ENCODE results near the gene HOMER2. TPM values are rescaled to one million over a fixed set of nuclear protein-coding genes. Genes with fewer than 3 reads are reported as not detected.
A peak's percentile ranks its signal among the peaks of the same experiment; 100 is the strongest.

The HOMER2 gene
- total and polyA plus RNA-seq, 9 of the 15 experiments (the other 6 are each of a cell fraction or from before 2014, with no cell fraction given) = 0.13 to 0.47 (median 0.29) TPM; not detected in 1

DNA sequence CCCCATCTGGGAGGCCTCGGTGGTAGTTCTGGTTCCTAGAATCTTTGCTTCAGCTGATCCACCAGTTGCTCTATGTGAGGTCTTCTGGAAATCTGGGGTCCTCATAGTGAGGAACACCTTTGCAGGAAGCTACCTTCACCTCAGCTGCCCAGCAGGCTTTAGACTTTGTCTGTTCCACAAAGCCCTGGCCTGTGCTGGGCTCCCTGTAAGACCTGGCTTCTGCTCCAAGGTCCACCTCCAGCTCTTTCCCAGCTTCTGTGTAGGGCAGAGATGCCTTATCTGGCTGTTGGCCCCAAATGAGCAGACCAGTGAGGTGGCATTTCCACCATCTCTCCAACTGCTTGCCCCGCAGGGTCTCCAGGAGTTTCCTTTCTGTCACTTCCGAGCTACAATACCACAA lies 8.2 kb upstream of the HOMER2 start:
- POLR2A ChIA-PET = interaction anchor here (0.6 to 1.1 kb wide), 2 partner anchors 9 to 46 kb away, joined by 3 to 5 read pairs; no protein-coding TSS in a partner anchor
- peak; percentile 22; the same call in 1 of the 3 replicates for ATAC-seq

DNA sequence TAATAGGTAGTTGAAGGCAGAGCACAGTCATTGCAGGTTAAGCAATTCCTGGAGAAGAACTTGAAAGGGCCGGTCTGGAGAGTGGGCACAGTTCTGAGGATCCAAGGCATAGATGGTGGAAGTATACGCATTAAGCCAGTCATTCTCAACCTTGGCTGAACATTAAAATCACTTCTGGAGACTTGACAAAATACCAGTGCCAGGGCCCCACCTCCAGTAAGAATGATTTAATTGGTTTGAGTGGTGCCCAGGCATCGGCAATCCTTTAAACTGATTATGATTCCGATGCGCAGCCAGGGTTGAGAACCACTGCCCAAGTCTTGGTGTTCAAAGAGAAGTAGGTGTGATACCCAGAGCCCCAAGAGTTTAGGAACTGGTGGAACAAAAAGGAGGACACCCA lies 6.9 kb upstream of the HOMER2 start:
- no peak for DNase-seq (ENCODE audit: extremely low read depth in 1 of 4, low spot score in 3 of 4)
- H3K27ac ChIP-seq (ENCODE audit: extremely low read depth, low read depth, low read length) = no peak overlapping the region
- intact Hi-C loops (cut with micrococcal nuclease) = no loop called here
- no peaks in the 10 kb centered on the region for H3K9me3 ChIP-seq (replicated peaks; ENCODE audit: control insufficient read depth, insufficient read depth, low read depth, low read length)
- H4K20me1 ChIP-seq (replicated peaks; ENCODE audit: control insufficient read depth, insufficient read depth, low read length) = no peaks in the 10 kb centered on the region; the same call in 1 of the 2 replicates
- H3K4me3 ChIP-seq = no peak overlapping the region
- POLR2A ChIA-PET = no interaction called here
- 9% methylated on average over 5 of the region's 5 CpGs for WGBS (ENCODE audit: insufficient coverage, low coverage, missing lambda C conversion rate)
- CTCF ChIA-PET (ENCODE audit: low intra/inter-chr PET ratio) = no interaction called here
- H3K9ac ChIP-seq (ENCODE audit: insufficient read depth in 1 of 2, low read depth in 2 of 2, low read length in 2 of 2) = no peak overlapping the region
- in situ Hi-C loops (cut with MboI) = no loop called here
- no peaks in the 10 kb centered on the region for H3K9me1 ChIP-seq (ENCODE audit: control insufficient read depth, insufficient read depth, low read length)
- H3K79me2 ChIP-seq (ENCODE audit: control insufficient read depth, insufficient read depth, low read length) = no peaks in the 10 kb centered on the region
- no peak overlapping the region for H3K4me2 ChIP-seq (ENCODE audit: insufficient read depth, low read length)
- no peak overlapping the region for H2AFZ ChIP-seq (ENCODE audit: low read depth, low read length)
- ATAC-seq = no peak
- FAIRE-seq = no peak
- H3K36me3 ChIP-seq (ENCODE audit: control insufficient read depth, insufficient read depth, low read length) = no peaks in the 10 kb centered on the region
- TF ChIP-seq DNMT1 (IDR thresholded peaks at IDR 0.05) = no peak
- no peak for TF ChIP-seq KHSRP (IDR thresholded peaks at IDR 0.05)
- no peak for TF ChIP-seq SMARCA4 (IDR thresholded peaks at IDR 0.05)
- TF ChIP-seq FOXA3 (CRISPR knock-in tag; conservative IDR thresholded peaks at IDR 0.05 in 1 of 2, IDR thresholded peaks at IDR 0.05 in 1 of 2) = no peak
- TF ChIP-seq RCOR1 (IDR thresholded peaks at IDR 0.05; ENCODE audit: borderline replicate concordance in 1 of 2, low read depth in 2 of 2, low read length in 2 of 2) = no peak
- TF ChIP-seq U2AF2 (optimal IDR thresholded peaks at IDR 0.05; ENCODE audit: low read depth, low read length) = no peak
- H3K4me1 ChIP-seq (replicated peaks in 1 of 2; ENCODE audit: control insufficient read depth in 2 of 2, insufficient read depth in 2 of 2, low read length in 2 of 2) = no peaks in the 10 kb centered on the region
- no TSS peak for BruUV-seq (replicated peaks)
- peaks cover 31 to 55% of the 10 kb centered on the region in 2 experiments for H3K27me3 ChIP-seq (ENCODE audit: control insufficient read depth in 2 of 2, insufficient read depth in 2 of 2, low read length in 2 of 2)

More for the DNA sequence above, 8.2 kb upstream of the HOMER2 start:
- CTCF ChIA-PET (ENCODE audit: low intra/inter-chr PET ratio) = no interaction called here
- intact Hi-C loops (cut with micrococcal nuclease) = no loop called here
- no peak overlapping the region for H3K4me2 ChIP-seq (ENCODE audit: insufficient read depth, low read length)
- no peaks in the 10 kb centered on the region for H3K79me2 ChIP-seq (ENCODE audit: control insufficient read depth, insufficient read depth, low read length)
- H3K4me1 ChIP-seq (replicated peaks in 1 of 2; ENCODE audit: control insufficient read depth in 2 of 2, insufficient read depth in 2 of 2, low read length in 2 of 2) = no peaks in the 10 kb centered on the region
- H3K9me3 ChIP-seq (replicated peaks; ENCODE audit: control insufficient read depth, insufficient read depth, low read depth, low read length) = no peaks in the 10 kb centered on the region
- H3K9me1 ChIP-seq (ENCODE audit: control insufficient read depth, insufficient read depth, low read length) = no peaks in the 10 kb centered on the region
- no peak for TF ChIP-seq LARP7 (IDR thresholded peaks at IDR 0.05)
- TF ChIP-seq ZNF217 (CRISPR knock-in tag; IDR thresholded peaks at IDR 0.05) = no peak
- TF ChIP-seq DPF2 (IDR thresholded peaks at IDR 0.05) = no peak
- TF ChIP-seq, protein P1, sequence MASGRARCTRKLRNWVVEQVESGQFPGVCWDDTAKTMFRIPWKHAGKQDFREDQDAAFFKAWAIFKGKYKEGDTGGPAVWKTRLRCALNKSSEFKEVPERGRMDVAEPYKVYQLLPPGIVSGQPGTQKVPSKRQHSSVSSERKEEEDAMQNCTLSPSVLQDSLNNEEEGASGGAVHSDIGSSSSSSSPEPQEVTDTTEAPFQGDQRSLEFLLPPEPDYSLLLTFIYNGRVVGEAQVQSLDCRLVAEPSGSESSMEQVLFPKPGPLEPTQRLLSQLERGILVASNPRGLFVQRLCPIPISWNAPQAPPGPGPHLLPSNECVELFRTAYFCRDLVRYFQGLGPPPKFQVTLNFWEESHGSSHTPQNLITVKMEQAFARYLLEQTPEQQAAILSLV (tag; IDR thresholded peaks at IDR 0.05) = no peak
- no peak for TF ChIP-seq ZBED1 (IDR thresholded peaks at IDR 0.05)
- no peak for TF ChIP-seq ZNF431 (CRISPR knock-in tag; IDR thresholded peaks at IDR 0.05)
- TF ChIP-seq STAT5B (CRISPR knock-in tag; IDR thresholded peaks at IDR 0.05) = no peak
- no peak for TF ChIP-seq ILK (tag; IDR thresholded peaks at IDR 0.05; ENCODE audit: borderline replicate concordance, low read depth)
- no peak for TF ChIP-seq RBFOX2 (IDR thresholded peaks at IDR 0.05; ENCODE audit: low read depth, low read length)
- H3K36me3 ChIP-seq (ENCODE audit: control insufficient read depth, insufficient read depth, low read length) = no peaks in the 10 kb centered on the region
- no peak overlapping the region for H3K27ac ChIP-seq (ENCODE audit: extremely low read depth, low read depth, low read length)
- no peak overlapping the region for H3K4me3 ChIP-seq
- no TSS peak for BruUV-seq (replicated peaks)
- H2AFZ ChIP-seq (ENCODE audit: low read depth, low read length) = no peak overlapping the region
- no peak for DNase-seq (ENCODE audit: extremely low read depth in 1 of 4, low spot score in 3 of 4)
- peaks cover 34 to 59% of the 10 kb centered on the region in 2 experiments for H3K27me3 ChIP-seq (ENCODE audit: control insufficient read depth in 2 of 2, insufficient read depth in 2 of 2, low read length in 2 of 2)
- 4% methylated on average over 3 of the region's 3 CpGs for WGBS (ENCODE audit: insufficient coverage, low coverage, missing lambda C conversion rate)
- no peak overlapping the region for H3K9ac ChIP-seq (ENCODE audit: insufficient read depth in 1 of 2, low read depth in 2 of 2, low read length in 2 of 2)
- no peaks in the 10 kb centered on the region; the same call in 1 of the 2 replicates for H4K20me1 ChIP-seq (replicated peaks; ENCODE audit: control insufficient read depth, insufficient read depth, low read length)
- in situ Hi-C loops (cut with MboI) = no loop called here
- FAIRE-seq = no peak

Data from K562 (cell line).